ENCODE results near the gene CHADL. TPM values are rescaled to one million over a fixed set of nuclear protein-coding genes. Genes with fewer than 3 reads are reported as not detected.

Gene CHADL
- total and polyA plus RNA-seq, 7 donors: 0.32 to 2.0 (median 0.62) TPM

DNA sequence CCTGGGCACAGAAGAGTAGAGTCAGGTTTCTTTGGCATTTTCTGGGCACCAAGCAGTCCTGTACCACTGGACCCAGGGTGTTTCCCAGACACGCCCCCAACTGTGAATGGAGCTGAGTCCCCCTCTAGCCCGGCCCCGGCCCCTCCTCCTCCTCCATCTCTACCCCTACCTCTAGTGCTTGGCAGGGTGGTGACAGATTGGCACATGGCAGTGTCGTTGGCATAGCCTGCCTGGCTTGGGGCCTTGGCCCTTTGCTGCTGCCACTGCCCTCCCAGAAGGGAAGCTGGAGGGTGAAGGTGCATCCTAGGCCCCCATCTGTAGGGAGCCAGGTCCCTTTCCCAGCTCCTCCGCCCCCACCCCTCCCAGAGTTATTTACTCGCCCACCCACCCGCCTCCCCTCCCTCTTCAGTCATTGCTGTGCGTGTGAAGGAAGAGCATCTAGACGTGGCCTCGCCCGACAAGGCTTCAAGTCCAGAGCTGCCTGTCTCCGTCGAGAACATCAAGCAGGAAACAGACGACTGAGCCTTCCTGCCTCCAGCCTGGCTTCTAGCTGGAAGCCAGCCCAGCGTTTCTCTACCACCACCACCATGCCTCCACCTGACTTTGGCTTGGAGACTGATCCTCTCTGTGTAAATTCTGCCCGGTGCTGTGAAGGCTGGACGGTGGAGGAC is 10.9 kb downstream of the CHADL start:
- ATAC-seq: peak in 3 of 4 donors; percentile 17 to 45 (median 36)
- no peak for TF ChIP-seq CTCF (IDR thresholded peaks at IDR 0.05)
- H3K9me3 ChIP-seq: no peaks in the 10 kb centered on the region
- DNase-seq: no peak
- intact Hi-C loops (cut with DNase I): no loop called here
- no peak overlapping the region for H3K4me3 ChIP-seq
- H3K27me3 ChIP-seq (ENCODE audit: insufficient read depth in 3 of 3, low read length in 2 of 3): no peaks in the 10 kb centered on the region
- no peaks in the 10 kb centered on the region for H3K4me1 ChIP-seq
- 54 to 69% (median 67%) methylated on average over 15 to 17 of the region's 17 CpGs for WGBS, 3 donors
- peaks cover 5 to 56% of the 10 kb centered on the region in 2 donors for H3K36me3 ChIP-seq (ENCODE audit: insufficient read depth in 1 of 2, low read depth in 1 of 2)
- no peak overlapping the region for H3K27ac ChIP-seq

GRCh38 chr22:41229215-41229614 is 11.5 kb downstream of the CHADL start:
- Histone ChIP-seq H3K9me3 (no peaks in the 10 kb centered on the region), H3K4me1 (no peaks in the 10 kb centered on the region), H3K36me3 (ENCODE audit: insufficient read depth in 1 of 2, low read depth in 1 of 2) (peaks cover 5 to 62% of the 10 kb centered on the region in 2 donors), H3K27ac (no peak overlapping the region), H3K4me3 (no peak overlapping the region), H3K27me3 (ENCODE audit: insufficient read depth in 3 of 3, low read length in 2 of 3) (no peaks in the 10 kb centered on the region)
- 67 to 86% (median 79%) methylated on average over 6 of the region's 6 CpGs for WGBS, 3 donors
- ATAC-seq (peak in 1 of 4 donors; percentile 43), DNase-seq (no peak)
- no peak for TF ChIP-seq CTCF (IDR thresholded peaks at IDR 0.05)
- intact Hi-C loops (cut with DNase I): no loop called here

DNA sequence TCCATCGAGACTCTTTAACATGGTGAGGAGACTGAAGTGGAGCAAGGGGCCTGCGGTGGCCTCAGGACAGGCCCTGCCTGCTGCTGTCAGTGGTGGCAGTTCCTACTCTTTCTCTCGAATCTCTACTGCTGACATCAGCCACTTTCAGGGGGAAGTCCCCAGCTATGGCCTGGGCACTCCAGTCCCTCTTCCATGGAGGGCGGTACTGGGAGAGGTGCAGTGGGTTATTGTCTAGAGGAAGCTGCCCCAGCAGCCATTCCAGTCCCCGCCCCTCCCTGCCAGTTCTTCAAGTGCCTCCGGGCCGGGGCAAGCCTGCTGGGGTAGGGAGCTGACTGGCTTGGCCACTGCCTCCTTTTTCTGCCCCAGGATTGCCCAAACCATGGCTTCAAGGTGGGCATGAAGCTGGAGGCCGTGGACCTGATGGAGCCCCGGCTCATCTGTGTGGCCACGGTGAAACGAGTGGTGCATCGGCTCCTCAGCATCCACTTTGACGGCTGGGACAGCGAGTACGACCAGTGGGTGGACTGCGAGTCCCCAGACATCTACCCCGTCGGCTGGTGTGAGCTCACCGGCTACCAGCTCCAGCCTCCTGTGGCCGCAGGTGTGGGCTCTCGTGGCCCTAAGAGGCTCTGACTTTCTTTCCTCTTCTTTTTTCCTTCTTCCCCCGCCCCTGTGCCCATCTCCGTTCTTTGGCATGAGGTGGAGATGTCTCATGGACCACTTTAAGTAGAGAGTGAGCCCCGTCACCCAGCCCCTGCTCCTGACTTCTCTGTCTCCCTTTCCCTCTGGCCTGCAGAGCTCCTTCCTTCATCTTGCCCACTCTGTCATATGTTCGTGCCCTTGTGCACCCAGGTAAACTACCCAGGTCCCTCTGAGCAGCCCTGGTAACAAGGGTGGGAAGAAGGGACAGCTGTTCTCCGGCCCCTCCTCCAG is 13.7 kb downstream of the CHADL start:
- DNase-seq (peak in 1 of 2 donors; percentile 38), ATAC-seq (no peak)
- no peak overlapping the region for H3K27ac ChIP-seq
- H3K36me3 ChIP-seq (ENCODE audit: insufficient read depth in 1 of 2, low read depth in 1 of 2): peaks cover 5 to 84% of the 10 kb centered on the region in 2 donors
- no peaks in the 10 kb centered on the region for H3K4me1 ChIP-seq
- TF ChIP-seq CTCF (IDR thresholded peaks at IDR 0.05): no peak
- H3K4me3 ChIP-seq: no peak overlapping the region
- no peaks in the 10 kb centered on the region for H3K27me3 ChIP-seq (ENCODE audit: insufficient read depth in 3 of 3, low read length in 2 of 3)
- H3K9me3 ChIP-seq: no peaks in the 10 kb centered on the region
- intact Hi-C loops (cut with DNase I): no loop called here
- 92% methylated on average over 26 of the region's 26 CpGs for WGBS, 3 donors

- intact Hi-C loops (cut with DNase I): no loop called here
- no peak for ATAC-seq
Measured at GRCh38 chr22:41223535-41223934, 17.2 kb downstream of the CHADL start.

More at GRCh38 chr22:41223535-41223934, 17.2 kb downstream of the CHADL start:
- no peak for DNase-seq
- Histone ChIP-seq H3K4me1 (no peaks in the 10 kb centered on the region), H3K27me3 (ENCODE audit: insufficient read depth in 3 of 3, low read length in 2 of 3) (no peaks in the 10 kb centered on the region), H3K4me3 (no peak overlapping the region), H3K36me3 (ENCODE audit: insufficient read depth in 1 of 2, low read depth in 1 of 2) (peaks cover 5 to 97% of the 10 kb centered on the region in 2 donors), H3K27ac (no peak overlapping the region), H3K9me3 (no peaks in the 10 kb centered on the region)
- no peak for TF ChIP-seq CTCF (IDR thresholded peaks at IDR 0.05)
- WGBS, 3 donors: 90 to 92% (median 90%) methylated on average over 7 of the region's 7 CpGs

Data from psoas muscle (tissue), 8 donors.